ENCODE results near the gene ZZZ3.

- TF ChIP-seq CTCF (IDR thresholded peaks at IDR 0.05), result no peak
- no peak for TF ChIP-seq EZH2phosphoT487 (IDR thresholded peaks at IDR 0.05)
Observed at GRCh38 chr1:77706321-77706720, 23.9 kb upstream of the ZZZ3 start.
